DND-41 (cell line): ENCODE data around the gene CCR7.

Experiments used
- ATAC-seq: fragments of 200-7000 bp; cut with Tn5 transposase; 3 replicates; pipeline ENCODE4 v1.9.1; 2021; ENCODE audit warnings: low read depth; ENCODE audit not compliant: insufficient read depth
- DNase-seq: peaks from one replicate; pipeline ENCODE4 v3.0.0-alpha.2; 2020
- H2AFZ ChIP-seq: 2 replicates; pipeline ENCODE4 v1.6.0; 2012; ENCODE audit warnings: low read depth, low read length
- H3K27ac ChIP-seq: 2 replicates; pipeline ENCODE4 v1.5.1; 2012; ENCODE audit warnings: low read length, inconsistent platforms
- H3K27me3 ChIP-seq: fragments of 200-600 bp; sonication (generic); 2 replicates; pipeline ENCODE4 v1.6.0; 2012; ENCODE audit warnings: low read length, mild to moderate bottlenecking, inconsistent platforms; ENCODE audit not compliant: insufficient read depth, poor library complexity
- H3K36me3 ChIP-seq: 2 replicates; pipeline ENCODE4 v1.5.1; 2012; ENCODE audit warnings: low read length, inconsistent platforms; ENCODE audit not compliant: insufficient read depth
- H3K4me1 ChIP-seq: 2 replicates; pipeline ENCODE4 v1.5.1; 2012; ENCODE audit warnings: mild to moderate bottlenecking, low read length; ENCODE audit not compliant: insufficient read depth
- H3K4me2 ChIP-seq: 2 replicates; pipeline ENCODE4 v1.6.0; 2012; ENCODE audit warnings: mild to moderate bottlenecking, moderate library complexity, low read length, inconsistent platforms; ENCODE audit not compliant: insufficient read depth
- H3K4me3 ChIP-seq, 2 experiments: fragments of 200-600 bp in 1 of 2; shearing (Covaris generic) in 1 of 2; 2 replicates each; pipeline ENCODE4 v1.5.1; 2012 to 2016; ENCODE audit warnings: inconsistent platforms in 2 of 2, low read length in 2 of 2, mild to moderate bottlenecking in 2 of 2, low read depth in 1 of 2, moderate library complexity in 1 of 2
- H3K79me2 ChIP-seq: 2 replicates; pipeline ENCODE4 v1.6.0; 2012; ENCODE audit warnings: low read length, inconsistent platforms; ENCODE audit not compliant: insufficient read depth
- H3K9ac ChIP-seq: 2 replicates; pipeline ENCODE4 v1.6.0; 2012; ENCODE audit warnings: low read depth, mild to moderate bottlenecking, inconsistent platforms, low read length, moderate library complexity
- H3K9me3 ChIP-seq: 2 replicates; pipeline ENCODE4 v1.5.1; 2012; ENCODE audit warnings: low read length, moderate library complexity, mild to moderate bottlenecking, inconsistent platforms; ENCODE audit not compliant: insufficient read depth, severe bottlenecking
- H4K20me1 ChIP-seq: 2 replicates; pipeline ENCODE4 v1.6.0; 2012; ENCODE audit warnings: low read length; ENCODE audit not compliant: insufficient read depth
- EZH2 ChIP-seq: IDR thresholded peaks from 3 replicates; pipeline ENCODE4 v1.6.1; 2012; ENCODE audit warnings: borderline replicate concordance, low read depth, mild to moderate bottlenecking, moderate library complexity, low read length, inconsistent platforms; ENCODE audit not compliant: severe bottlenecking
- TF ChIP-seq, protein P1 (sequence below): IDR thresholded peaks from 2 replicates; pipeline ENCODE4 v1.5.1; 2012; ENCODE audit warnings: borderline replicate concordance, low read length, moderate library complexity, mild to moderate bottlenecking; ENCODE audit not compliant: poor library complexity, severe bottlenecking; ENCODE audit errors: extremely low read depth

Gene CCR7

GRCh38 chr17:40568074-40568836, 3.0 kb upstream of the CCR7 start:
- no peak overlapping the region for H3K4me3 ChIP-seq
- H3K9ac ChIP-seq = no peak overlapping the region
- H3K4me1 ChIP-seq = peaks cover 28% of the 10 kb centered on the region
- no peak overlapping the region for H2AFZ ChIP-seq
- TF ChIP-seq, protein P1, sequence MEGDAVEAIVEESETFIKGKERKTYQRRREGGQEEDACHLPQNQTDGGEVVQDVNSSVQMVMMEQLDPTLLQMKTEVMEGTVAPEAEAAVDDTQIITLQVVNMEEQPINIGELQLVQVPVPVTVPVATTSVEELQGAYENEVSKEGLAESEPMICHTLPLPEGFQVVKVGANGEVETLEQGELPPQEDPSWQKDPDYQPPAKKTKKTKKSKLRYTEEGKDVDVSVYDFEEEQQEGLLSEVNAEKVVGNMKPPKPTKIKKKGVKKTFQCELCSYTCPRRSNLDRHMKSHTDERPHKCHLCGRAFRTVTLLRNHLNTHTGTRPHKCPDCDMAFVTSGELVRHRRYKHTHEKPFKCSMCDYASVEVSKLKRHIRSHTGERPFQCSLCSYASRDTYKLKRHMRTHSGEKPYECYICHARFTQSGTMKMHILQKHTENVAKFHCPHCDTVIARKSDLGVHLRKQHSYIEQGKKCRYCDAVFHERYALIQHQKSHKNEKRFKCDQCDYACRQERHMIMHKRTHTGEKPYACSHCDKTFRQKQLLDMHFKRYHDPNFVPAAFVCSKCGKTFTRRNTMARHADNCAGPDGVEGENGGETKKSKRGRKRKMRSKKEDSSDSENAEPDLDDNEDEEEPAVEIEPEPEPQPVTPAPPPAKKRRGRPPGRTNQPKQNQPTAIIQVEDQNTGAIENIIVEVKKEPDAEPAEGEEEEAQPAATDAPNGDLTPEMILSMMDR = no peak
- TF ChIP-seq EZH2 = no peak
- H3K36me3 ChIP-seq = no peaks in the 10 kb centered on the region
- H4K20me1 ChIP-seq = no peaks in the 10 kb centered on the region
- H3K4me2 ChIP-seq = no peak overlapping the region
- ATAC-seq (no peak), DNase-seq (no peak)
- H3K27ac ChIP-seq = no peak overlapping the region
- H3K79me2 ChIP-seq = no peaks in the 10 kb centered on the region
- no peaks in the 10 kb centered on the region for H3K27me3 ChIP-seq
- H3K9me3 ChIP-seq = peaks cover 5% of the 10 kb centered on the region

DNA sequence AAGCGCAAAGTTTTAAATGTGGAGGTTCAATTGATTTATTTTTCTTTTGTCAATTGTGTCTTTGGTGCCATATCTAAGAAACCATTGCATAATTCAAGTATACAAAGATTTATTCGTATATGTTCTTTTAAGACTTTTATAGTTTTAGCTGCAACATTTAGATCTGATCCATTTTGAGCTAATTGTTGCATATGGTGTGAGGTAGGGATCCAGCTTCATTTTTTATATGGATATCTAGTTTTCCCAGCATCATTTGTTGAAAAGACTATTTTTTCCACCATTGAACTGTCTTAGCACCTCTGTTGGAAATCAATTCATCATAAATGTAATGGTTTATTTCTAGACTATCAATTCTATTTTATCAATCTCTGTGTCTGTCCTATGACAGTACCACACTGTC, 2.1 kb upstream of the CCR7 start:
- Histone ChIP-seq H3K27ac (no peak overlapping the region), H3K4me2 (no peak overlapping the region), H2AFZ (no peak overlapping the region), H3K9ac (no peak overlapping the region), H3K4me1 (peaks cover 36% of the 10 kb centered on the region), H3K27me3 (no peaks in the 10 kb centered on the region), H3K36me3 (no peaks in the 10 kb centered on the region), H3K79me2 (no peaks in the 10 kb centered on the region), H3K9me3 (peaks cover 5% of the 10 kb centered on the region), H4K20me1 (no peaks in the 10 kb centered on the region), H3K4me3 (no peak overlapping the region)
- TF ChIP-seq, protein P1 = no peak
- no peak for TF ChIP-seq EZH2
- ATAC-seq (no peak), DNase-seq (no peak)

DNA sequence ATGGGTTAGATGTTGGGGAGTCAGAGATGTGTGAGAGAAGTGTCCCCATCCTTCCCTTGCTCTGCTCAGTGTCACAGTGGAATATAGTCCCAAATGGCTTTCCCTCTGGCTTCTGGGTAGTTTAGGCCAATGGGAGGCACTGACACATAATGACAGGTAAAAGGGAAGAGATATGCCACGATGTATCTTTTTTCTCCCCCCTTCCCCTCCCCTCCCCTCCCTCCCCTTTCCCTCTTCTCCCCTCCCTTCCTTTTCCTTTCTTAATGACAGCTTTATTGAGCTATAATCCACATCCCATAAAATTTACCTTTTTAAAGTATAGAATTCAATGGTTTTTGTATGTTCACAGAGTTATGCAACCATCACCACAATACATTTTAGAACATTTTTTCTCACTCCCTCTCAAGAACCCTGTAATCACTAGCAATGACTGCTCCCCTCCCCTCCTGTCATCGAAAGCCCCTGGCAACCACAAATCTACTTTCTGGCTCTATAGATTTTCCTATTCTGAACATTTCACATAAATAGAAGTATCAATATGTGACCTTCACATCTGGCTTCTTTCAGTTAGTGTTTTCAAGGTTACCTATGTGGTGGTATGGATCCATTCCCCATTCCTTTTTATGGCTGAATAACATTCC, 617 bp upstream of the CCR7 start:
- TF ChIP-seq EZH2 = no peak
- TF ChIP-seq, protein P1 = no peak
- peak; percentile 16 for ATAC-seq
- Histone ChIP-seq H3K79me2 (no peaks in the 10 kb centered on the region), H3K36me3 (no peaks in the 10 kb centered on the region), H2AFZ (0 out of 2 replicates have a peak overlapping the region, but pooled peaks have one; percentile 15), H3K27me3 (no peaks in the 10 kb centered on the region), H3K9me3 (peaks cover 5% of the 10 kb centered on the region), H3K4me1 (peaks cover 51% of the 10 kb centered on the region), H3K27ac (peak overlapping the region; percentile 67), H3K4me2 (peak overlapping the region; percentile 57), H3K4me3 (peak overlapping the region in 1 of 2 experiments; percentile 36; a peak in 2 of 4 replicates), H3K9ac (peak overlapping the region; percentile 33), H4K20me1 (no peaks in the 10 kb centered on the region)
- DNase-seq = no peak
